Stimulated activated CD8-positive, alpha-beta memory T cell treated with anti-CD3 and anti-CD28 coated beads, Interleukin-15, amount 100 ng/mL, for 48 hours (primary cell): Measurements from ENCODE around the gene RRP36.
"Not testable (repeated sequence)": the region's sequence is repeated elsewhere in the genome, so short reads cannot be mapped to it uniquely, and the experiment has no call there.

ENCODE experiments used
- DNase-seq, 2 donors: peaks; one replicate each; pipeline ENCODE4 v3.0.0-alpha.2; 2020; ENCODE audit warnings: low read depth in 2 of 2

RRP36 gene, protein sequence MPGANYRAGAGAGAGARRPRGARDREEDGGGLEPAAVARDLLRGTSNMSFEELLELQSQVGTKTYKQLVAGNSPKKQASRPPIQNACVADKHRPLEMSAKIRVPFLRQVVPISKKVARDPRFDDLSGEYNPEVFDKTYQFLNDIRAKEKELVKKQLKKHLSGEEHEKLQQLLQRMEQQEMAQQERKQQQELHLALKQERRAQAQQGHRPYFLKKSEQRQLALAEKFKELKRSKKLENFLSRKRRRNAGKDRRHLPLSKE

DNA sequence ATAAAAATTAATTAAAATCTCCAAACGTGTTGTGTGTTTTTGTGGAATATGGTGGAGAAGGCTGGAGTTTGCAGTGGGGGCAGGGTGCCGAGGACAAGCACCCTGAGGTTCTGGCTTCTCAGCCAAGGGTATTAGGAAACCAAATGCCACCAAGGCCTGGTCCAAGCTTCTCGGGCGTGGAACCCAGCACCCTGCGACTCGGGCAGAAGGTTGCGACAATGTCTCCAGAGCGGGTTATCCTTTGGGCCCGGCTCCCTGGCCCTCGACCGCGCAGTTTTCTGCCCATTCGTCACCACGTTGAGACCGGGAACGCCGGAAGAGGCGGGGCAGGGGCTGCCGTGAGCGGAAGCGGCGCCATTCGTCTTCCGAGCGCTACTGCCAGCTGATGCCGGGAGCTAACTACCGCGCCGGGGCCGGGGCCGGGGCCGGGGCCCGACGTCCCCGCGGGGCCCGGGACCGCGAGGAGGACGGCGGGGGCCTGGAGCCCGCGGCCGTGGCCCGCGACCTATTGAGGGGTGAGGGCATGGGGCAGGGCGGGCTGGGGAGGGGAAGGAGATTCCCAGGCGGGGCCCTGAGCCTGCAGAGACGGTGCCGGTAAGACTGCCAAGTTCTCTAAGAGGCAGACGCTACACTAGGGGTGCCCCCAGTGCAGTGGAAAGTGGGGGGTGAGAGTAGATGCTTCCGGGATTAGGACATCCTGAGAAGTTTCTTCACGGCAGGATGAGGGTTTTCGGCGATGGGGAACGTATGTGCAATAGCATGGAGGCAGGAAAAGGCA is at the start of gene RRP36:
Gene RRP36 (plus strand): TSS at position 354 of the 778 bp plus-strand sequence. CDS start 32 bp downstream, at position 386.
- DNase-seq, result peak; percentile 58 to 69

DNA sequence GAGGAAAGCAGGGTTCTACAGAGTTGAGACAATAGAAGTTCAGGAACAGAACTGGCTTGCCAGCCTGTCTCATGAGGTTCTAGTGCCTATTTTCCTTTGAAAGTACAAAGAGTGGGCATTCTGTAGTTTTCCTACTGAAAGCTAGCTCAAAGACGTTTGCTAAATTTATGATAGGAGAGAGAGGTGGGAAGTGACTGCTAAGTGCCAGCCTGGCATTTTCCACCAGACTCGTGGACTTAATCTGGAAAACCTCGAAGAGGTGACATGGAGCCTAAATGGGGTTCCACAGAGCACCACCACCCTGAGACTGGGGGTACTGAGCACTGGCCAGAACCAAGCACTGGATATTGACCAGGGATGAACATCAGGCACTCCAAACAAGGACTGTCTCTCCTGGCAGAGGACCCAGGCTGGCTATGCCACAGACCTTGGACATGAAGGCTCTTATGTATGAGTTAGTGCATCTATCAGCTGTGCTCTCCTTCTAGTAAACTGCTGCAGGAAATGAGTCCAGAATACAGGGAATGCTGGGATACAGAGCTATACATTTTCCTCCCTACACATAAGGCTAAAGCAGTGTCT is 49.6 kb upstream of the RRP36 start:
- no peak for DNase-seq

DNA sequence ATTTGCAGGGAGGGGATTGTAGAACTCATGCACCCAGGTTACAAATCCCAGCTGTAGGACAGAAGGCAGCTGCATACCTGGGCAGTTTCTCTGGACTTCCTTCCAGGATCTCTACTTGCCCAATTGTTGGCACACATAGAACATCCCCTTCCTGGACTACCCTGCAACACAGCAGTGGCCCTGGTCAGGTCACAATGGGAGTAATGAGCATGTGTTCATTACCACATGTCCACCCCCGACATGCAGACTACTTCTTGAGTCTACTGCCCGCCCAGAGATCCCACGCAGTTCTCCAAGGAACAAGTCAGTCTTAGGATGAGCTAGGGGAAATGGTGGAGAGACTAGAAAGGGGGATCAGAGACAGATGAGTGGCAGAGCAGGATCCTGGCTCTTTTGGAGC is 47.5 kb upstream of the RRP36 start:
- no peak for DNase-seq

DNA sequence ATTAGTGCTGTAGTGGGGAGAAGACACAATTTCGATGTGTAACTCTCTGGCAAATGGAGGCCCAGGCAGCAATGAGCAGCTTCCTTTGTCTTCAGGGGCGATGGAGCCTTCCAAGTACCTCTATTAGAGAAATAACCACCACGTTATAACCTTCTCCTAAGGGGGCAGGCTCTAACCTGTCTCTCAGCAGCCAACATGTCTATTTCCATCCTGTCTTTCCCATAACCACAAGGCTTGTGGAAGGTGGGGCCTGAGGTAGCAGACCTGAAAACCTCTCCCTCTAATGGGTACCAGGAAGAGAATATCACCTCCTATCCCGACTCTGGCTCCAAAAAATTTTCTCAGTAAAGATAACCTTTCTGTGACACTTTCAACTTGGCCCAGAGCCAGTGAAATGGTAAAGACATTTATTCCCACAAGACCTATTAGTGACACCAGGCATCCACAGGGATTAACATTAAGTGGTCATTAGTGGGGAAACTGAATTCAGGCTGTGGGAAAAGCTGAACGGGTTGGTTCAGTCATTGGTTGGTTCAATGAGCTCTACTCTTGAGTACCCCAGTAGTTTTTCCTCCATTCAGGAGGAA is 46.4 kb upstream of the RRP36 start:
- DNase-seq, result no peak

DNA sequence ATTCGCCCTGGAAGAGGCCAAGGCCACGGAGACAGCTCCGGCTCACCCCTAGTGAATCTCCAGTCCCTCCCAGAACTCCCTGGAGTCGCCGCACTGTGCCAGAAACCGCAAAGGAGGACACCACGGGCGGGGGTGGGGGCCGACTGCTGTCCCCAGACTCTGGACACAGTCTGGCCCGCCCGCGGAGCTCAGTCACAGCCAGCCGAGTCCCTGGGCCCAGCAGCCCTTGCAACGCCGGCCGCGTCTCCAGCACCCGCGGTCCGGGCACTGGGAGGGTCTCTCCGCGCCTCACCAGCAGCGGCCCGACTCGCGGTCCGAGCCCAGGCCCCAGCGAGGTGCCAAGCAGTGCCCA is 43.0 kb upstream of the RRP36 start:
- no peak for DNase-seq

DNA sequence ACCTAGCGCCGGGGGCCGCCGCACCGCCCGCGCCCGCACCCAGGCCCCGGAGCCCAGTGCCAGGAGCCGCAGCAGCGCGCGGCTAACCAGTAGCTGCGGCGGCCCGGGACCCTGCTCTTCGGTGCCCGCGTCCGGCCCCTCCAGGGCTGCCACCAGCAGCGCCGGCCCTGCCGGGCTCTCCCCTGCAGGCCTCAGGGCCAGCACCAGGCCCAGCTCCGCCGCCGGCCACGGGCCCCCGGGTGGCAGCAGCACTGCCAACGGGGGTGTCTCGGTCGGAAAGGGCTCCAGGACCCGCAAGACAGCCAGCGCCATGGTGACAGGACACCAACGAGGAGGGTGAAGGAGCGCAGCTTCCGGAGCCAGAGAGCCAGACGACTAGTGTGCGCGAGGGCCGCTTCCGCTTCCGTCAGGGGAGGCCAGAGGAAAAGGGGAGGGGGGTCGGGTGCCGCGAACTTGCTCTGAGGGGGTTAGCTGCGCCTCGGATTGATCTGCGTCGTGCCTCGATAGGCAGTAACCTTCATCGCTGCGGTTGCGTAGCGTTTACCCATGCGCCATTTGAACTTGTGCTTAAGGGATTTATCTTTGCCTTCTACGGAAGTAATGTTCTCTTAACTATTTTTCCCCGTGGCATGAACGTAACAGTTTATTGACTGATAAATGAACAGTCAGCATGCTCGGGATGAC is 42.4 kb upstream of the RRP36 start, which contains the start of gene PEX6:
Gene PEX6 (minus strand): TSS at position 343 of the 684 bp plus-strand sequence. CDS start 31 bp downstream, at position 312.
- peak; percentile 88 to 91 for DNase-seq

DNA sequence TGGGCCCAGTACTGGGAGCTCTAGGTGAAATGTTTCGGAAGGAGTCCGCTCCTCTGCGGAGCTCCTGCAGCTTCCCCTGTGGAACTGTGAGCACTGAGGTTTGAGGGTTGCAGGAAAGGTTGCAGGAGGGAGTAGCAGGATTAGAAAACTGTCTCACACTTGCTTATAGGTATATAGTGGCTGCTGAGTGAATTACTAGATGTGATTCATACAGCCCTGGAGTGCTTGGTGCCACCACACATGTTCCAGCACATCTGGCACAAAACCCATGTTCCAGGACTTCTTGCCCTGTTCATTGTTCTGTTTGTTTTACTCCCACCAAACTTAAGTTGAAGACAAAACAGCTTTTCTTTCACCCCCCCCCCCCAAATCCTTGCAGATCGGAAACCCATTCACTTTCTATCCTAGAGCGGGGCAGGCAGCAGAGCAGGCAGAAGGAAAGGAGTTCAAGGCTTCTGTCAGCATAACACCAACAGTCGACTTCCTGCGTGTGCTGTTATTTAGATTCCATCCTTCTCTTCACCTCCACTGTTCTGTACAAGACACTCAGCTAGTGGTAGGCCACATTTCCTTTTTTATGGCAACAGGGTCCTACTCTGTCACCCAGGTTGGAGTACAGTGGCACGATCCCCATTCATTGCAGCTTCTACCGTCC is 41.8 kb upstream of the RRP36 start:
- DNase-seq, result no peak

DNA sequence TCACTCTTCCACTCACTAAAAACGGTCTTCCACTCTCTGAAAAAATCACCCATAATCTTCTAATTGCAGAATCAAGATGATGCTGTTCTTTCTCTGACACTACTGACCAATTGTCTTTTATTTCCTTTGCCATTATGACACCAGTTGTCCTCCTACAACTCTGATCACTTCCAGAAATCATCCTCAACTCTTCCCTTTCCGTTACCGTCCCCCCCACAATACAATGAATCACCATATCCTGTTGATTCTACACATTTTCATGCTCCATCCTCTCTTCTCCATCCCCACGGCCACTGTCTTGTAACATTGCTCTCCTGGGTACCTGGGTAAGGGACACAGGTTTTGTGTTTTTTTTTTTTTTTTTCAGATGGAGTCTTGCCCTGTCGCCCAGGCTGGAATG is 39.6 kb upstream of the RRP36 start:
- DNase-seq, result no peak

DNA sequence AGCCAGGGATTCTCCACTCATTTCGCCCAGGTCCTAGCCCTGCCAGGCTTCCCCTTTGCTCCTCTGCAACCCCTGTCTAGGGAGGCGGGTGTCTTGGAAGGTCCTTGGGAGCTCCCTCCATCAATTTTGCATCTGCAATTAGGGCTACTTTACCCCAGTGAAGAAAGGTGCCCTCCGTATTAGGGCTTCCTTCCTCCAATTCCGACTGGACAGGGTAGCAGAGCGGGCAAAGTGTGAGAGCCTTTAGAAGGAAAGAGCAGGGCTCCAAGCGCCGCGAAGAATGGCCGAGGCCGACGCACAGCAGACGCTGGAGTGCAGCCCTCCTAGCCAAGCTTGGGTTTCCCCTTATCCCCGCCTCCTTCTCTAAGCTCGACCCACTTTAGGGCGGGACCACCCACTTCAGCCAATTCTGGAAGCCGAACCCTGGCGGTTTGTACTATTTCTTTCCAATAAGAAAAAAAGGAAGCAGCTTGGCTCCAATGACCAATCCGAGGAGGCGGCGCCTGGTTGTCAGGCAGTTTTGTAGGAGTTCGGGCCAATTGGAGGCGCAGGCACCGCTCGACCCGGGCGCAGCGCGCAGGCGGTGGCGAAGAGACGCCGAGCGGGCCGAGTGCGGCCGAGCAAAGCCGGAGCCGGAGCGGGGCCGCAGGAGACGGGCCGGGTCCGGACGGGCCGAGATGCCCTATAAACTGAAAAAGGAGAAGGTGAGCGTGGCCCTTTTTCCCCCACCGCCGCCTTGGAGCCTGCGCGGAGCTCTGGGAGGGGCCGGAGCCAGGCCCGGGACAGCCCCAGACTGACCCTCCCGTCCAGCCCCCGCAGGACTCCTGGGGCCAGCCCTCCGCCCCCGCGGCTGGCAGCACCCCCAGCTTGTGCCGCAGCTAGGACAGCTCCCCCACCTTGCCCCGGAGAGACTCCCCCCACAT is 37.2 kb upstream of the RRP36 start, which contains the start of gene PPP2R5D:
Gene PPP2R5D (plus strand): TSS at position 570 of the 923 bp plus-strand sequence. CDS start 108 bp downstream, at position 678.
- DNase-seq, result peak; percentile 94 to 95

DNA sequence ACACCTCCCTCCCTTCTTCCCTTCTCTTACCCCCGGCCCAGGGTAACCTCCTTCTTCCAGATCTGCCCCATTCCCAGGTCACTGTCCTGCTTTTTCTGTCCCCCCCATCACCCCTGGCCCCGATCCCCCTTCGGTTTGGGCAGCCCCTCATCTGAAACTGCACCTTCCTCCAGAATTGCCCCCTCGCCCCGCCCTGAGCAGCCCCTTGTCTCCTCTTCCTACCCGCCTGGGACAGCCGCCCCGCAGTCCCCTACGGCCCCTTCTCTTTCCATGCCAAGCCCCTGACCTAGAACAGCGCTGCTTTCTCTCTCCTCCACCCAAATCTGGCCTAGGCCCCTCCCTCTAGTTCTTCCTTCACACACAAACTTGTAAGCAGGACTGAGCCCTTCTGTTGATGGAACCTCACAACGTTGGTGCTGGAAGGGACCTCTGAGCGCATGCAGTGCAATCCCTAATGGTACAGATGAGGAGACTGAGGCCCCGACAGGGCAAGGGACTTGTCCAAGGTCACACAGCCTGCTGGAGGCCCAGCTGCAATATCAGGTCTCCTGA is 36.4 kb upstream of the RRP36 start:
- DNase-seq, result no peak

DNA sequence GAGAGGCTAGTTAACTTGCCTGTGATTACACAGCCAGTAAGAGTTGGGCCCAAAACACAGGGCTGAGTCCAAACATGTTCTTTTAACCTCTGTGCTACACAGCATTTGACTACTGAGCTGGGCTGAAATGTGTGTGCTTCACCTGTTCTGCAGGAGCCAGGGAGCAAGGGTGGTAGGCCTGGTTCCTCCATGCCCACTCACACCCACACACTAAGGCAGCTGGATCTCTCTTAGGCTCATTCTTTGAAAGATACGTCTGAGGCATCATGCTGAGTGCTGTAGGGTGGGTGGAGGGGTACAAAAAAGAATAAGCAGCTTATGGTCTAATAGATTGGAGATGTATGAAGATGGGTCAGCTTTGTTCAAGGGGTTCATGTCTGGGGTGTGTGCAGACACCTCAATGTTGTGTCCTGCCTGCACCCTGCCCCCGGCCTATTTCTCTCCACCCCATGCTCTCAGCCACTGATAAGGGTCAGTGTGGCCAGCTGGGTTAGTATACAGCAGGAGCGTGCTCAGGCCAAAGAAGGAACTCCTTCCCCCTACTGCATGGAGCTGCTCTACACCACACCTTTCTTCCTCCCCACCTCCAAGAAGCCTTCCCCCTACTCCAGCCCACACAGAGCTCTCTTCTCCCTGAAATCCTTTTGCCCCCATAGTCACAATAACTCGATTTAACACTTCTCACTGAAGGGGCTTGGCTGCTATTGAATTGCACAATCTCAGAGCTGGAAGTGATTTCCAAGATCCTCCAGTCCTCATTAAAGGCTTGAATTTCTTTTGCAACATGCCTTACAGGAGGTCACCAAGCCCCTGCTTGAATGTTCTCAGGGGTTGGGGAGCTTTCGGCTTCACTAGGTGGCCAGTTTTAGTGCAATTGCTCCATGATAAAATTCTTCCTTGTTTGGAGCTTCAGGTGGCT is 33.6 kb upstream of the RRP36 start:
- no peak for DNase-seq

DNA sequence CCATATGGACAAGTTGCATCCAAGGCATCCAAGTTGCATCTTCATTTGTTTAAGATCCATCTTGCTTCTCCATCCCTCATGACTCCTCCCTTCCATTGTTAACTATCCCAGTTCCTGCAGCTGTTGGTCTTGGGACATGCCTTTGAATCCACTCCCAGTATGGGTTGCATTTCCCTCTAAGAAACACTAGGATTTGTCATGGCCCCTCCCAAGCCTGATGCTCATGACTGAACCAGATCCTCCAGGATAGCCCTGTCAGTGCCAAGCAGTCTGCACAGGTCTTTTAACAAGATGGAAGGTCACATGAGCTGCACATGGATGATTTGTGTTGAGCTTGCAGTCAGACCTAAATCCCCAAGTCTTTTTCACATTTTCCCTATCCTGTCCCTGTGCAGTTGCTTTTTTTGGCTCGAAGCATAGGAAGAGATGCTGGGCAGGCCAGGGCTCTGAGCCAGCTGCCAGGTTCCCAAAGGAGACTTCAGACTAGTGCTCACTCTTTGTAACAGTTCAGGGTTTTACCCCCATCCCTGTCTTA is 32.9 kb upstream of the RRP36 start:
- no peak for DNase-seq

DNA sequence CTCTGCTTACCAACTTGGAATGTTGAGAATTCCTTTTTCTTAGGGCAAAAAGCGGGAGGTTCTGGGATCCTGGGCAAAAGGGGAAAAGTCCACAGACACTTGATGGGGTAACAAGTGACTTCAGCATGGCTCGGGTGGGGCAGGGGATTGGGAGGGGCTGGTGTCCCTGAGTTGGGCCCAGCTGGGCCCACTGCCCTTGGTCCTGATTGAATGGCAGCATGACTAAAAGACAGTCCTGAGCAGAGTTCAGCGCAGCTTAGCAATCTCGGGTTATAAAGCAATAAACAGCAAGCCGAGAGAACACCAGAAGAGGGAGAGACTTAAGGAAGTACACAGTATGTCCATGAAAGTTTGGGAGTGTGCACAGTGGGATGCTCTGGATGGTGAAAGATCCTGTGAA is 31.5 kb upstream of the RRP36 start:
- no peak for DNase-seq

DNA sequence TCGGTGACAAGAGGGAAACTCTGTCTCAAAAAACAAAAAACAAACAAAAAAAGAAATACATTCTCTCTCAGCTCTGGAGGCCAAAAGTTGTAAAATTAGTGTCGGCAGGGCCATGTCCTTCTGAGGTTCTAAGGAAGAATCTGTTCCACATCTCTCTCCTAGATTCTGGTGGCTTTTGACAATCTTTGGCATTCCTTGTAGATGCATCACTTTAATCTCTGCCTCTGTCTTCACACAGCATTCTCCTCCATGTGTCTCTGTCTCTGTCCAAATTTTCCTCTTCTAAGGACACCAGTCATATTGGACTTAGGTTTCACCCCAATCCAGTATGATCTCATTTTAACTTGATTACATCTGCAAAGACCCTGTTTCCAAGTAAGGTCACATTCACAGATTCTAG is 28.0 kb upstream of the RRP36 start:
- DNase-seq, result no peak

DNA sequence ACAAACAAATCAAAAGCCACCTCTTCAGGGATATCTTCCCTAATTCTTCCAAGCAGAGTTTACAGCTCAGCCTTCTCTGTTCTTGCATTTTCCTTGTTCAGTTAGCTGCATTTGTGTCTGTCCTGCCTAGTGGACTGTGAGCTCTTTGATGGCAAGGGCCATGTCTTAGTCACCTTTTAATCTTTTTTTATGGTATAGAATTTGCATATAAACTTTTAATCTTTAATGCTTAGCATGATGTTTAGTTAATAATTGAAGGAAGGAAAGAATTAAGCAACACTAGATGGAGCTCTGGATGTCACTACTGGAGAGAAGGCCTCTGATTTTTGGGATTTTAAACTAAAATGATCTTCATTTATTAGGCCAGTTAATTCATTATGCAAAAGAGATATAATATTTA is 24.9 kb upstream of the RRP36 start:
- DNase-seq, result no peak

DNA sequence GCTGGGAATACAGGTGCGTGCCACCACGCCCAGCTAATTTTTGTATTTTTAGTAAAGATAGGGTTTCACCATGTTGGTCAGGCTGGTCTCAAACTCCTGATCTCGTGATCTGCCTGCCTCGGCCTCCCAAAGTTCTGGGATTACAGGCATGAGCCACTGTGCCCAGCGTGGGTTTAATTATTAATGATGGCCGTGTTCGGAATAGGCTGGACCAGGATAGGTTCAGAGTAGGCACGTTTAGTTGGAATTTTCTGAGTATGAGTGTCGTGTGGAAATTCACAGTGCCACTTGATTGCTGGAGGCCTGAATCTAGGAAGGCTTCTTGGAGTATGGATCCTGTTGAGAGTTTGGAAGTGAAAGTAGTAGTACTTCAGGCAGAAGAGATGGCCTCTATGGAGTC is 23.2 kb upstream of the RRP36 start:
- not testable (repeated sequence) for DNase-seq

DNA sequence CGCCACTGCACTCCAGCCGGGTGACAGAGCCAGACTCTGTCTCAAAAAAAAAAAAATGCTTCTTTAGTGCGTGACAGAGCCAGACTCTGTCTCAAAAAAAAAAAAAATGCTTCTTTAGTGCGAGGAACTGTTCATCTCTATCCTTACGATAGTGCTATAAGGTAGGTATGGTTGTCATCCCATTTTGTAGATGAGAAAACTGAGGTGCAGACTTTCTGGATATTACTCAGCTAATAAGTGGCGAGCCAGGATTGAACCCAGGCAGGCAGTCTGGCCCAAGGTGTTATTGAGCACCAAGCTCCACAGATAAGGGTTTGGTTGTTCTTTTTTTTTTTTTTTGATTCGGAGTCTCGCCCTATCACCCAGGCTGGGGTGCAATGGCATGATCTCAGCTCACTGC is 19.6 kb upstream of the RRP36 start:
- no peak for DNase-seq

DNA sequence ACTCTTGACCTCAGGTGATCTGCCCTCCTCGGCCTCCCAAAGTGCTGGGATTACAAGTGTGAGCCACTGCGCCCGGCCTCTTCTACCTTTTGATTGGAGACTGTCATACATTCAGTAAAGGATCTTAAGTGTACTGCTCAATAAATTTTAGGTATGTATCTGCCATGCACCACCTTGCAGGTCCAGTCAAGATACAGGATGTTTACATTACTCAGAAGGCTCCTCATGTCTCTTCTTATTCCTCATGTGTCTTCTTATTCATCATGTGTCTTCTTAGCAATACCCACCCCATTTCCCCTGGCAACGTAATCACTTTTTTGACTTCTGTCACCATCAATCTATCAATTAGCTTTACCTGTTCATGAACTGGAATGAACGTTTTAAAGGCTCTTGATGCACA is 15.6 kb upstream of the RRP36 start:
- DNase-seq, result no peak

DNA sequence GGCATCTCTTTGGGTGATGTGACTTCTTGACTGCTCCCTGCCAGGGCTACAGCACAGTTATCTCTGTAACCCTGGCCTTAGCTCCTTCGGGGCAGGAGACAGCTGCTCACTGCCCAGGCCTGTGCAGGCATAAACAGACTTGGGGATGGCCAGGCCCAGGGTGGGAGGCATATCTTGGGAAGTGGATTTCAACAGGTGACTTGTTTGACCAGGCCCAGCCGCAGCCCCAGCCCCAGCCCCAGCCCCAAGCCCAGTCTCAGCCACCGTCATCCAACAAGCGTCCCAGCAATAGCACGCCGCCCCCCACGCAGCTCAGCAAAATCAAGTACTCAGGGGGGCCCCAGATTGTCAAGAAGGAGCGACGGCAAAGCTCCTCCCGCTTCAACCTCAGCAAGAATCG is 15.2 kb upstream of the RRP36 start:
- no peak for DNase-seq
